HG03439 (cell line): ENCODE results near the gene ISLR2.

Experiments used
- ATAC-seq: cut with Tn5 transposase; IDR thresholded peaks from one replicate; pipeline ENCODE4 v1.9.1; 2021; ENCODE audit warnings: mild to moderate bottlenecking, moderate library complexity; ENCODE audit not compliant: unreplicated experiment

The ISLR2 gene

GRCh38 chr15:74128785-74129585, 1.4 kb upstream of the ISLR2 start:
- ATAC-seq, result no peak

DNA sequence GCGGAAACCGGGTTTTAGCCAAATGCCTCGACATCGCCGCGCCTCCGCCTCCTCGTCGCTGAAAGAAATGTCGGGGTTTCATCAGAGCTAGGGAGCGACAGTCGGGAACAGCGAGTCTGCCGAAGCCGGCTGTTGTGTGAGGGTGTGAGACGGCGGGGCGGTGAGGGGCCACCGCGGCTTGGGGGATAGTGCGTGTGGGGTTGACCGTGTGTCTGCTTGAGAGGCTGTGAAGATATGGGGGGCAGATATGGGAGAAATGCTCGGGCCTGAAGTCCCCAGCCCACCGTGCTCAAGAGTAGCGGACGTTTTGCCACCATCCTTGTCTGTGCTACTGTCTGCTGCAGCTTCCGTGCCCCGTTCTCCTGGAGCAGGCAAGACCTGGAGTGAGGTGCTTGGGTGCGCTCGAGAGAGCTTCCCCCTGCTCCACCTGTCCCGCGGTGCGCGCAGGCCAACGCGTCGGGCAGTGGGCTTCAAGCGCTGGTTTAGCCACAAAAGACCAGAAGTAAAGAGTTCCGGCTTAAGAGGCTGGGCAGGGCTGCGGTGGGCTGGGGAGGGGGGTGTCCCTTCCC, 716 bp upstream of the ISLR2 start:
- no peak for ATAC-seq

GRCh38 chr15:74130849-74131627, 652 bp downstream of the ISLR2 start:
- ATAC-seq, result no peak

GRCh38 chr15:74131628-74132413, 1.4 kb downstream of the ISLR2 start:
- ATAC-seq, result no peak

GRCh38 chr15:74132681-74133651, 2.6 kb downstream of the ISLR2 start:
- ATAC-seq, result no peak

DNA sequence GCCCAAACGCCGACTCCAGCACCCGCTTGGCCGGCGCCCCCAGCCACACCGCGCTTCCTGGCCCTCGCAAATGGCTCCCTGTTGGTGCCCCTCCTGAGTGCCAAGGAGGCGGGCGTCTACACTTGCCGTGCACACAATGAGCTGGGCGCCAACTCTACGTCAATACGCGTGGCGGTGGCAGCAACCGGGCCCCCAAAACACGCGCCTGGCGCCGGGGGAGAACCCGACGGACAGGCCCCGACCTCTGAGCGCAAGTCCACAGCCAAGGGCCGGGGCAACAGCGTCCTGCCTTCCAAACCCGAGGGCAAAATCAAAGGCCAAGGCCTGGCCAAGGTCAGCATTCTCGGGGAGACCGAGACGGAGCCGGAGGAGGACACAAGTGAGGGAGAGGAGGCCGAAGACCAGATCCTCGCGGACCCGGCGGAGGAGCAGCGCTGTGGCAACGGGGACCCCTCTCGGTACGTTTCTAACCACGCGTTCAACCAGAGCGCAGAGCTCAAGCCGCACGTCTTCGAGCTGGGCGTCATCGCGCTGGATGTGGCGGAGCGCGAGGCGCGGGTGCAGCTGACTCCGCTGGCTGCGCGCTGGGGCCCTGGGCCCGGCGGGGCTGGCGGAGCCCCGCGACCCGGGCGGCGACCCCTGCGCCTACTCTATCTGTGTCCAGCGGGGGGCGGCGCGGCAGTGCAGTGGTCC, 3.5 kb downstream of the ISLR2 start:
- no peak for ATAC-seq

DNA sequence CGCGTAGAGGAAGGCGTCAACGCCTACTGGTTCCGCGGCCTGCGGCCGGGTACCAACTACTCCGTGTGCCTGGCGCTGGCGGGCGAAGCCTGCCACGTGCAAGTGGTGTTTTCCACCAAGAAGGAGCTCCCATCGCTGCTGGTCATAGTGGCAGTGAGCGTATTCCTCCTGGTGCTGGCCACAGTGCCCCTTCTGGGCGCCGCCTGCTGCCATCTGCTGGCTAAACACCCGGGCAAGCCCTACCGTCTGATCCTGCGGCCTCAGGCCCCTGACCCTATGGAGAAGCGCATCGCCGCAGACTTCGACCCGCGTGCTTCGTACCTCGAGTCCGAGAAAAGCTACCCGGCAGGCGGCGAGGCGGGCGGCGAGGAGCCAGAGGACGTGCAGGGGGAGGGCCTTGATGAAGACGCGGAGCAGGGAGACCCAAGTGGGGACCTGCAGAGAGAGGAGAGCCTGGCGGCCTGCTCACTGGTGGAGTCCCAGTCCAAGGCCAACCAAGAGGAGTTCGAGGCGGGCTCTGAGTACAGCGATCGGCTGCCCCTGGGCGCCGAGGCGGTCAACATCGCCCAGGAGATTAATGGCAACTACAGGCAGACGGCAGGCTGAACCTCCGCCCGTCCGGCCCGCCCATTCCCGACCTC, 4.1 kb downstream of the ISLR2 start:
- no peak for ATAC-seq

DNA sequence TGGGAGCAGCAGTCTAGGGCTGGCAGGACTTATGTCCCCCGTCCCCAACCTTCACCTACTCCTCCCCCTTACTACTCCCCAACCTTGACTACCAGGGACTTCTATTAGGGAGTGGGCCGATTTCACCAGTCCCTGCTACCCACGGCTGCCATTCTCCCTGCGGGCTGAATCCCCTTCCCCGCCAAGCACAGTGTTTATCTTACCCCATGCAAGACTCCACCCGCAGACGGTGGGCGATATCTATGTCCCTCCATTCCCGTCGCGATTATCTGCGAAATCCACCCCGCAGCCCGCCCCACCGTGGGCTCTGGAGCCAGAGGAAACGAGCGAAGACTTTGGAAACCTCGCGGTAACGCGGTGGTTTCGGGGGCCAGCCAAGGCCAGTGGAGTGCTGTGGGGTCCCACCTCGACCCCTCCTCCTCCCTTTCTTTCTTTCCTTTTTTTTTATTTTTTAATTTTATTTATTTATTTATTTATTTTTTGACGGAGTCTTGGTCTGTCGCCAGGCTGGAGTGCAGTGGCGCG, 4.7 kb downstream of the ISLR2 start:
- no peak for ATAC-seq

GRCh38 chr15:74136540-74136813, 6.1 kb downstream of the ISLR2 start:
- ATAC-seq, result no peak

GRCh38 chr15:74136814-74137536, 6.6 kb downstream of the ISLR2 start:
- no peak for ATAC-seq

DNA sequence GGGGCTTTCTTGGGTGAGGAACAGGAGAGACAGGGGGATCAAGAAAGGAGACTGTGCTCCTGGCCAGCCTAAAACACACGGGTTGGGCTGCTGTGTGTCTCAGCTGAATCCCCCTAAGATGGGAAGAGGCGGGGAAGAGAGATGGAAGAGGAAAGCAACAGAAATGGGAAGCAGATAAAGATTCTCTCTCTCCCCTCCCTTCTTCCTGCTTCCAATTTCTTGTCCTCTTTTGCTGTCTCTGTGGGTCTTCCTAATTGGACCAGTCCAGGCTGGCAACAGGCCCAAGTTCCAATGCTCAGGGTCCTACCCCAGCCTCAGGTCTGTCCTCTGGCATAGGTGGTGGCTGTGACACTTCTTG, 7.1 kb downstream of the ISLR2 start:
- ATAC-seq, result no peak

- ATAC-seq, result no peak
Measured at GRCh38 chr15:74138642-74139041, 8.3 kb downstream of the ISLR2 start.

- no peak for ATAC-seq
Measured at GRCh38 chr15:74141591-74141990, 11.2 kb downstream of the ISLR2 start.

- no peak for ATAC-seq
Measured at GRCh38 chr15:74144153-74144775, 13.9 kb downstream of the ISLR2 start.

- no peak for ATAC-seq
Measured at GRCh38 chr15:74146277-74146800, 16.0 kb downstream of the ISLR2 start.

- no peak for ATAC-seq
Measured at GRCh38 chr15:74147051-74147450, 16.7 kb downstream of the ISLR2 start.

DNA sequence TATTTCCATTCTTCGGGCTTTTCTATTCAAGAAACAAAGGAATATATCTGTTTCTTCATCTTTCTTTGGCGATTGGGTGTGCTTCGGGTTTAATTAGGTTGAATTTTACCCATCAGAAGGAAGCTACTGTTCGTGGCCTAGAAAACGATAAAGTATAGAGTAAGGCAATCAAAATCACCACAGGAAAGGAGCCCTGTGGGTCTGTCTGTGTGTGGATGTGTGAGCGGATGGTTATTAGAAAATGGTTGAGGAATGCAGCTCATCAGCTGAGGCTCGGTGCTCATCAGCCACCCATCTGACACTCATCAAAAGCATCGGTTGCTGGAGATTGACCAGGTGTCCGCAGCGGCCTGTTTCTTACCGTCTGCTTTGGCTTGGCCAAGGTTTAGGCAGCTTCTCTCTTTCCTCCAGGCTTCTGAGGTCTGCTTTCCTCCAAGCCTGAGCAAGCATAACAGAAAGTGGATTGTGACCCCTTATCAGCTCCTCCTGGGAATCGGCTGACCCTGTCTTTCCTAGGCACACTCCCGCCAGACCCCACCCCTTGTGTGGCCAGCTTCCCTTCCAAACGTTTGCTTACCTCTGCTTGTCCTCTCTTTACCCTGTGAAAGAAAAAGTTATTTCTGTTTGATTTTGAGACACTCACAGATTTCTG, 25.5 kb downstream of the ISLR2 start:
- no peak for ATAC-seq
